Heart right ventricle (tissue), 16 donors: ENCODE measurements around the gene FMNL3. TPM values are rescaled to one million over a fixed set of nuclear protein-coding genes. Genes with fewer than 3 reads are reported as not detected.
A peak's percentile ranks its signal among the peaks of the same experiment; 100 is the strongest.

Experiments
- ATAC-seq, 8 donors: fragments of 200-7000 bp; cut with Tn5 transposase; one replicate each; pipeline ENCODE4 v1.9.1; 2020; ENCODE audit warnings: mild to moderate bottlenecking in 8 of 8, moderate library complexity in 8 of 8, moderate number of reproducible peaks in 1 of 8
- DNase-seq, 2 donors: peaks; one replicate each; pipeline ENCODE4 v3.0.0-alpha.2; 2020
- H3K27ac ChIP-seq, 10 donors: fragments of 200-600 bp; sonication (generic) in 2 of 10; one replicate each; pipeline versions ENCODE4 v1.5.0 to v1.8.0; 2020 to 2022; ENCODE audit warnings: mild to moderate bottlenecking in 3 of 10
- H3K27me3 ChIP-seq, 7 donors: fragments of 200-600 bp; one replicate each; pipeline ENCODE4 v1.8.0; 2021 to 2022; ENCODE audit warnings: mild to moderate bottlenecking in 2 of 7
- H3K36me3 ChIP-seq, 9 donors: fragments of 200-600 bp; sonication (generic) in 1 of 9; one replicate each; pipeline versions ENCODE4 v1.5.0 to v1.8.0; 2020 to 2022; ENCODE audit warnings: mild to moderate bottlenecking in 2 of 9
- H3K4me1 ChIP-seq, 9 donors: fragments of 200-600 bp; sonication (generic) in 1 of 9; one replicate each; pipeline versions ENCODE4 v1.5.0 to v1.8.0; 2020 to 2022; ENCODE audit warnings: mild to moderate bottlenecking in 4 of 9
- H3K4me3 ChIP-seq, 10 donors: fragments of 200-600 bp; sonication (generic) in 2 of 10; one replicate each; pipeline versions ENCODE4 v1.5.0 to v1.8.0; 2020 to 2022; ENCODE audit warnings: mild to moderate bottlenecking in 7 of 10, moderate library complexity in 2 of 10
- H3K9me3 ChIP-seq, 11 donors: fragments of 200-600 bp in 10 of 11; sonication (generic) in 2 of 11; one replicate each; pipeline versions ENCODE4 v1.5.0 to v1.8.0; 2013 to 2022; ENCODE audit warnings: mild to moderate bottlenecking in 2 of 11, control low read depth in 1 of 11, moderate library complexity in 1 of 11
- CTCF ChIP-seq, 9 donors: fragments of 200-600 bp; sonication (generic) in 2 of 9; IDR thresholded peaks; one replicate each; pipeline versions ENCODE4 v1.5.0 to v1.8.0; 2021 to 2022; ENCODE audit warnings: antibody characterized with exemption in 9 of 9, mild to moderate bottlenecking in 5 of 9, moderate library complexity in 1 of 9
- WGBS, 2 donors: extraction: QIAGEN DNeasy Blood & Tissue Kit; methylation state at CpG; one replicate each; pipeline ENCODE4 v1.1.7; 2013; ENCODE audit warnings: inconsistent platforms in 1 of 2; 5-methylcytosine and 5-hydroxymethylcytosine counted together
- intact Hi-C, 10 donors: fragments of 100-400 bp; cut with DNase I; formaldehyde crosslinking; loops; one replicate each; pipeline versions ENCODE4 v1.11.1 to v1.14.2; 2022
- polyA plus RNA-seq, 2 donors: library from polyadenylated mRNA; stranded (reverse); fragments of 200-250 nt; gene quantifications; one replicate each; pipeline ENCODE4 v1.2.3, GENCODE V29; 2013
- total RNA-seq, 10 donors: library from RNA; stranded (reverse); fragmentation: NEBNext Ultra II Directional in 3 of 10; extraction: Animal tissue kit (Norgen Biotek cat#: 25700) in 3 of 10; gene quantifications; one replicate each; pipeline versions ENCODE4 v1.2.1 to v1.2.4, GENCODE V29; 2021 to 2023
- donor health status: Arrhythmogenic right ventricular cardiomyopathy.
- donor health status: ischemic (EF 13 %, LVEDD 7.1; RV severe dilation, severe dysfunction).
- donor health status: healthy with polysubstance abuse.
- donor health status: DM: no; HTN: yes; CAD: no.
- donor health status: DM: no; HTN: no; CAD: no.
- donor health status: ischemic (EF 25% LVEDD 6.9; RV normal size, moderate dysfunction).
- donor health status: ischemic (EF 25% LVEDD 5.7; RV mildly dilated, moderate dysfunction).
- donor health status: healthy.
- donor health status: DM: yes; HTN: yes; CAD: no.
- donor health status: Ischemic cardiomyopathy.
- donor health status: ischemic (EF 35%, LVEDD 5.7; RV mildly dilated, moderate dysfunction).
- donor health status: nonischemic (EF 11% LVEDD 7.7; RV severe dilation, severe dysfunction).
- donor health status: DM: yes; HTN: yes; CAD: no.
- donor health status: PGD.
- donor health status: ischemic (EF 29% LVEDD 5.4; RV normal size, mild dysfunction).
- donor health status: nonischemic (EF 23%, LVEDD 6.1; RV moderate dilation, normal function).

Gene FMNL3
- total and polyA plus RNA-seq, 12 donors: 5.7 to 19.6 (median 11.3) TPM

- Histone ChIP-seq H3K4me1 (peaks cover 19 to 74% (median 50%) of the 10 kb centered on the region in 9 donors), H3K4me3 (no peak overlapping the region), H3K36me3 (peaks cover 0 to 100% (median 58%) of the 10 kb centered on the region in 9 donors), H3K9me3 (no peaks in the 10 kb centered on the region), H3K27ac (peak overlapping the region in 9 of 10 donors; percentile 15 to 90 (median 78)), H3K27me3 (no peaks in the 10 kb centered on the region)
- 65 to 78% methylated on average over 3 of the region's 3 CpGs for WGBS, 2 donors
- ATAC-seq (no peak), DNase-seq (no peak)
- intact Hi-C loops: loop anchor here in 2 of 10 donors (10.0 kb wide), 2 partner anchors 176 to 186 kb away; partner anchors contain the start of gene NCKAP5L (in 1 of the 2)
- no peak for TF ChIP-seq CTCF (IDR thresholded peaks at IDR 0.05)
These were observed 58.5 kb downstream of the FMNL3 start for GRCh38 chr12:49648712-49649003.

GRCh38 chr12:49647827-49648711 lies 59.1 kb downstream of the FMNL3 start:
- WGBS, 2 donors: 63 to 68% methylated on average over 15 of the region's 15 CpGs
- ATAC-seq (no peak), DNase-seq (no peak)
- Histone ChIP-seq H3K9me3 (no peaks in the 10 kb centered on the region), H3K4me3 (peak overlapping the region in 1 of 10 donors; percentile 3), H3K27me3 (no peaks in the 10 kb centered on the region), H3K27ac (peak overlapping the region; percentile 62 to 90 (median 77)), H3K36me3 (peaks cover 0 to 100% (median 58%) of the 10 kb centered on the region in 9 donors), H3K4me1 (peaks cover 19 to 71% (median 50%) of the 10 kb centered on the region in 9 donors)
- intact Hi-C loops: loop anchor here in 2 of 10 donors (10.0 kb wide), 2 partner anchors 177 to 187 kb away; partner anchors contain the start of gene NCKAP5L (in 1 of the 2)
- TF ChIP-seq CTCF (IDR thresholded peaks at IDR 0.05): no peak

- peak in 7 of 8 donors; percentile 30 to 56 (median 47) for ATAC-seq
- WGBS, 2 donors: 56 to 60% methylated on average over 12 of the region's 12 CpGs
- intact Hi-C loops: loop anchor here in 2 of 10 donors (10.0 kb wide), 2 partner anchors 178 to 188 kb away; partner anchors contain the start of gene NCKAP5L (in 1 of the 2)
- Histone ChIP-seq H3K27me3 (no peaks in the 10 kb centered on the region), H3K4me3 (no peak overlapping the region), H3K27ac (peak overlapping the region in 9 of 10 donors; percentile 66 to 90 (median 78)), H3K9me3 (no peaks in the 10 kb centered on the region), H3K36me3 (peaks cover 0 to 100% (median 62%) of the 10 kb centered on the region in 9 donors), H3K4me1 (peaks cover 19 to 71% (median 50%) of the 10 kb centered on the region in 9 donors)
- DNase-seq: peak in 1 of 2 donors; percentile 54
- TF ChIP-seq CTCF (IDR thresholded peaks at IDR 0.05): no peak
These were observed 60.1 kb downstream of the FMNL3 start for GRCh38 chr12:49646871-49647654.

GRCh38 chr12:49646331-49646830 lies 60.8 kb downstream of the FMNL3 start:
- no peak for TF ChIP-seq CTCF (IDR thresholded peaks at IDR 0.05)
- intact Hi-C loops: loop anchor here in 2 of 10 donors (10.0 kb wide), 2 partner anchors 178 to 188 kb away; partner anchors contain the start of gene NCKAP5L (in 1 of the 2)
- Histone ChIP-seq H3K4me1 (peaks cover 19 to 71% (median 50%) of the 10 kb centered on the region in 9 donors), H3K36me3 (peaks cover 0 to 99% (median 56%) of the 10 kb centered on the region in 9 donors), H3K4me3 (no peak overlapping the region), H3K9me3 (no peaks in the 10 kb centered on the region), H3K27ac (peak overlapping the region in 8 of 10 donors; percentile 66 to 90 (median 80)), H3K27me3 (no peaks in the 10 kb centered on the region)
- no peak for ATAC-seq
- whole genome bisulfite sequencing, 2 donors: 94% methylated on average over 7 of the region's 7 CpGs
- DNase-seq: no peak
